Stomach (tissue), 9 donors: ENCODE data around the gene AGPS. TPM values are rescaled to one million over a fixed set of nuclear protein-coding genes. Genes with fewer than 3 reads are reported as not detected.

Source experiments
- DNase-seq, 2 donors: peaks; one replicate each; pipeline versions ENCODE4 v3.0.0 to v3.0.0-alpha.2; 2013 to 2019
- H3K27ac ChIP-seq, 5 donors: fragments of 200-600 bp in 4 of 5; sonication (generic) in 4 of 5; one replicate each; pipeline ENCODE4 v1.5.1; 2013 to 2019; ENCODE audit warnings: mild to moderate bottlenecking in 1 of 5, moderate library complexity in 1 of 5
- H3K27me3 ChIP-seq, 3 donors: fragments of 200-600 bp; sonication (generic); one replicate each; pipeline ENCODE4 v1.5.1; 2017 to 2019; ENCODE audit warnings: mixed run types in 1 of 3
- H3K36me3 ChIP-seq, 4 donors: fragments of 200-600 bp; sonication (generic); 1 replicate in 3 of 4; 2 replicates in 1 of 4; pipeline ENCODE4 v1.5.1; 2016 to 2019
- H3K4me1 ChIP-seq, 4 donors: fragments of 200-600 bp; sonication (generic); one replicate each; pipeline ENCODE4 v1.5.1; 2016 to 2019
- H3K4me3 ChIP-seq, 4 donors: fragments of 200-600 bp; sonication (generic) in 3 of 4; one replicate each; pipeline ENCODE4 v1.5.1; 2016 to 2019; ENCODE audit warnings: mild to moderate bottlenecking in 1 of 4
- H3K9me3 ChIP-seq, 4 donors: fragments of 200-600 bp; sonication (generic); one replicate each; pipeline ENCODE4 v1.5.1; 2016 to 2019
- EP300 ChIP-seq: sonication (generic); formaldehyde crosslinking; IDR thresholded peaks from one replicate; pipeline ENCODE4 v1.6.1; 2017; ENCODE audit warnings: antibody characterized with exemption
- POLR2A ChIP-seq, 4 donors: fragments of 450-650 bp; IDR thresholded peaks; one replicate each; pipeline ENCODE4 v1.6.1; 2016; ENCODE audit warnings: antibody characterized with exemption in 4 of 4, control low read depth in 2 of 4, mild to moderate bottlenecking in 1 of 4, moderate library complexity in 1 of 4
- POLR2AphosphoS5 ChIP-seq, 3 donors: sonication (generic); formaldehyde crosslinking; IDR thresholded peaks; one replicate each; pipeline ENCODE4 v1.6.1; 2016; ENCODE audit warnings: antibody characterized with exemption in 3 of 3
- WGBS, 5 donors: extraction: QIAGEN DNeasy Blood & Tissue Kit in 3 of 5; methylation state at CpG; one replicate each; pipeline versions ENCODE4 v1.1.5 to v1.1.7; 2013 to 2018; 5-methylcytosine and 5-hydroxymethylcytosine counted together
- intact Hi-C: fragments of 100-400 bp; cut with DNase I; formaldehyde crosslinking; loops from one replicate; pipeline ENCODE4 v1.15.1; 2023; ENCODE audit warnings: low total_unique reads
- polyA plus RNA-seq, 3 donors: library from polyadenylated mRNA; stranded (reverse); fragments of 200-250 nt; gene quantifications; one replicate each; pipeline ENCODE4 v1.2.3, GENCODE V29; 2013
- total RNA-seq, 5 donors: library from RNA; depleted of rRNA; stranded (reverse); fragments of >200 nt; gene quantifications; one replicate each; pipeline versions ENCODE4 v1.1.0 to v1.2.3, GENCODE V29; 2014 to 2016
- TF ChIP-seq, protein P1 (sequence below), 7 experiments: fragments of 450-650 bp in 4 of 7; fragments of 200-600 bp in 3 of 7; sonication (generic) in 3 of 7; IDR thresholded peaks; one replicate each; pipeline ENCODE4 v1.5.1; 2016 to 2019; ENCODE audit warnings: antibody characterized with exemption in 7 of 7, control low read depth in 2 of 7, mild to moderate bottlenecking in 1 of 7
- donor health status: healthy with polysubstance abuse.
- donor health status: Bipolar disorder and iron deficiency.
- donor health status: healthy.

AGPS gene
- total and polyA plus RNA-seq, 8 donors, result 4.2 to 163 (median 26.4) TPM

DNA sequence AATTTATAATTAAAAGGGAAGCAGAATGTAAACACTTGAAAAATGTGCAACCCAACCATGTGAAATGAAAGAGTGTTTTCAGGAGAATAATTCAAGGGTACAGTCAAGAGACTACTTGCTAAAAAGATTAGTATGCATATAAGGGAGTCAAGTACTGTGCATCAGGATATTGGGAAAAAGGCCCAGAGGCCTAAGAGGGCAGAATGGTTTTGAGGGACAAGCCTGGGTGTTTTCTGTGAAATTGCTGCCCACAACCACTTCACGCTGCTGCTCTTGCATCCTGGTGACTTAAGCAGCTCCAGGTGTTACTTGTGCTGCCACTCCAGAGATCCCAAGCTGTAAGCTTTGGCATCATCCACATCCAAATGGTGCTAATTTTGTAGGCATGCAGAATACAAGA is 165.2 kb downstream of the AGPS start:
- no peak overlapping the region for H3K4me3 ChIP-seq
- no peak overlapping the region for H3K27ac ChIP-seq
- H3K9me3 ChIP-seq, result no peaks in the 10 kb centered on the region
- no peak for DNase-seq
- WGBS, 5 donors, result 92 to 100% (median 100%) methylated on average over 1 of the region's 1 CpG
- no peak for TF ChIP-seq EP300
- TF ChIP-seq, protein P1, sequence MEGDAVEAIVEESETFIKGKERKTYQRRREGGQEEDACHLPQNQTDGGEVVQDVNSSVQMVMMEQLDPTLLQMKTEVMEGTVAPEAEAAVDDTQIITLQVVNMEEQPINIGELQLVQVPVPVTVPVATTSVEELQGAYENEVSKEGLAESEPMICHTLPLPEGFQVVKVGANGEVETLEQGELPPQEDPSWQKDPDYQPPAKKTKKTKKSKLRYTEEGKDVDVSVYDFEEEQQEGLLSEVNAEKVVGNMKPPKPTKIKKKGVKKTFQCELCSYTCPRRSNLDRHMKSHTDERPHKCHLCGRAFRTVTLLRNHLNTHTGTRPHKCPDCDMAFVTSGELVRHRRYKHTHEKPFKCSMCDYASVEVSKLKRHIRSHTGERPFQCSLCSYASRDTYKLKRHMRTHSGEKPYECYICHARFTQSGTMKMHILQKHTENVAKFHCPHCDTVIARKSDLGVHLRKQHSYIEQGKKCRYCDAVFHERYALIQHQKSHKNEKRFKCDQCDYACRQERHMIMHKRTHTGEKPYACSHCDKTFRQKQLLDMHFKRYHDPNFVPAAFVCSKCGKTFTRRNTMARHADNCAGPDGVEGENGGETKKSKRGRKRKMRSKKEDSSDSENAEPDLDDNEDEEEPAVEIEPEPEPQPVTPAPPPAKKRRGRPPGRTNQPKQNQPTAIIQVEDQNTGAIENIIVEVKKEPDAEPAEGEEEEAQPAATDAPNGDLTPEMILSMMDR (IDR thresholded peaks at IDR 0.05), result no peak
- H3K4me1 ChIP-seq, result peaks cover 0 to 5% (median 2%) of the 10 kb centered on the region in 4 donors
- H3K36me3 ChIP-seq, result no peaks in the 10 kb centered on the region
- H3K27me3 ChIP-seq, result no peaks in the 10 kb centered on the region
- intact Hi-C loops, result loop anchor here (10.0 kb wide), 1 partner anchor 67 kb away; no protein-coding TSS in a partner anchor

DNA sequence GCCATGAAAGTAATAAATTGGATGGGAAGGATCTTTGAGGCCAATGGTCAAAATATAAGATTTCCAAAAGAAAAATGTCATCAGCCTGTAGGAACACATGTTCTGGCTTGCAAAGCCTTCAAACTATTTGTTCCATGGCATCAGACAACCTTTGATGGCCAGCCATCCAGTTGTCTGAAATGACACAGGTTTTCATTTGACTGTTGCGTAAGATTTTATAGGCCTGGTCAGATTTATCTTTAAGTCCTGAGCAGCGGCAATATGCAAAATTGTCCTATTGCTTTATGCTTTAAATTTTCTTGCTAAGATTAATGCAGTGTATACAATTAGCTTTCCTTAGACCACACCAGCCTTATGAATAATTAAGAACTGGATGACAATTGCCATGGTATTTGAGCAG is 167.1 kb downstream of the AGPS start:
- Histone ChIP-seq H3K27me3 (no peaks in the 10 kb centered on the region), H3K27ac (no peak overlapping the region), H3K9me3 (no peaks in the 10 kb centered on the region), H3K4me3 (no peak overlapping the region), H3K4me1 (no peaks in the 10 kb centered on the region), H3K36me3 (no peaks in the 10 kb centered on the region)
- intact Hi-C loops, result loop anchor here (10.0 kb wide), 1 partner anchor 65 kb away; no protein-coding TSS in a partner anchor
- 95 to 98% (median 97%) methylated on average over 2 of the region's 2 CpGs for WGBS, 5 donors
- TF ChIP-seq EP300 (no peak), POLR2AphosphoS5 (IDR thresholded peaks at IDR 0.05) (no peak), POLR2A (IDR thresholded peaks at IDR 0.05) (no peak)
- TF ChIP-seq, protein P1 (IDR thresholded peaks at IDR 0.05), result no peak
- DNase-seq, result no peak

DNA sequence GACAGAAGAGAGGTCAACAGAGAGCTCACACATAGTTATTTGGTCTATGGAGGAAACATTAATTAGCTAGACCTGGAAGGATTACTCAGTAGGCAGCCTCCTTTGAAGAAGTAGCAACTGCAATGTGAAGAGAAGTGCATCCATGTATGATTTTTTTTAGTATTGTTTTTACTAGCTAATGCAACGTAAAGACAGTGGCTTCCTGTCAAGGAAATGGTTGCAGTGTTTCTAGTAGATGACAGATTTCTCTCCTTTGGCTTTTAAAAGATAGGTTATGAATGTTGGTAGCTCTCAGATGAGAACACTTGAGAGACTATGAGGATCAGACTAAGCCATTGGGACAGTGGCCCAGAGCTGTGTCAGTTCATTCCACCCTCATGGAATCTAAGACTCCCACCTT is 175.8 kb downstream of the AGPS start:
- Histone ChIP-seq H3K36me3 (no peaks in the 10 kb centered on the region), H3K4me3 (no peak overlapping the region), H3K27me3 (no peaks in the 10 kb centered on the region), H3K9me3 (no peaks in the 10 kb centered on the region), H3K4me1 (peaks cover 0 to 13% (median 6%) of the 10 kb centered on the region in 4 donors), H3K27ac (no peak overlapping the region)
- intact Hi-C loops, result no loop called here
- 46 to 78% (median 67%) methylated on average over 1 of the region's 1 CpG for WGBS, 5 donors
- no peak for DNase-seq
- TF ChIP-seq, protein P1 (IDR thresholded peaks at IDR 0.05), result no peak
- TF ChIP-seq POLR2A (IDR thresholded peaks at IDR 0.05), result no peak
- TF ChIP-seq POLR2AphosphoS5 (IDR thresholded peaks at IDR 0.05), result no peak
- no peak for TF ChIP-seq EP300

DNA sequence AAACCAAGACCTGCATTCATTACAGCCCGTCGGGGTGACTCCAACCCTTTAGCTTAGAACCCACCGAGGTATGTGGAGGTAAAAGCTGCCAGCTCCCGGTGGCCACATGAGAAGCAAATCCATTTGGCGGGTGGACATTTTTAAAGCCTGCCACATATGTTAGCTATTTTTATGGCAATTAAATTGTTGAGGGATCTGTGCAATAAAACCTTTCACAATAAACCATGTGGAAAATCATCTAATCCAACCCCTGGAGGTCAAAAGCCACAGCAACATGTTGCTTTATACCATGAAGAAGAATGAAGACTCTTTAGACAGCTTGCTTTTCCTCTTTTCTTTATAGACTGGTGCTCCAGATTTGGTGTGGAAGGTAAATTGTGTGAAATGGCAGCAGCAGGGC is 176.3 kb downstream of the AGPS start:
- intact Hi-C loops, result no loop called here
- 91 to 99% (median 95%) methylated on average over 5 of the region's 5 CpGs for WGBS, 5 donors
- no peak for DNase-seq
- no peaks in the 10 kb centered on the region for H3K9me3 ChIP-seq
- H3K27ac ChIP-seq, result no peak overlapping the region
- no peaks in the 10 kb centered on the region for H3K27me3 ChIP-seq
- H3K4me1 ChIP-seq, result peaks cover 0 to 13% (median 6%) of the 10 kb centered on the region in 4 donors
- H3K36me3 ChIP-seq, result no peaks in the 10 kb centered on the region
- TF ChIP-seq POLR2AphosphoS5 (IDR thresholded peaks at IDR 0.05), result no peak
- TF ChIP-seq, protein P1 (IDR thresholded peaks at IDR 0.05), result no peak
- H3K4me3 ChIP-seq, result no peak overlapping the region
